Parathyroid adenoma (tissue), 2 donors: ENCODE data around the gene C8A.

Source experiments
- H2AFZ ChIP-seq: fragments of 300-600 bp; sonication (generic); one replicate; pipeline ENCODE4 v1.7.0; 2017; ENCODE audit warnings: antibody characterized with exemption, mild to moderate bottlenecking
- H3K27ac ChIP-seq: fragments of 300-600 bp; sonication (generic); one replicate; pipeline ENCODE4 v1.7.0; 2017
- H3K27me3 ChIP-seq: fragments of 300-600 bp; sonication (generic); one replicate; pipeline ENCODE4 v1.7.0; 2017; ENCODE audit warnings: low read length; ENCODE audit not compliant: control insufficient read depth, insufficient read depth
- H3K36me3 ChIP-seq: fragments of 300-600 bp; sonication (generic); one replicate; pipeline ENCODE4 v1.7.0; 2017; ENCODE audit warnings: low read length; ENCODE audit not compliant: control insufficient read depth, insufficient read depth
- H3K4me1 ChIP-seq: fragments of 300-600 bp; sonication (generic); one replicate; pipeline ENCODE4 v1.7.0; 2017; ENCODE audit warnings: control low read depth
- H3K4me2 ChIP-seq: fragments of 300-600 bp; sonication (generic); one replicate; pipeline ENCODE4 v1.7.0; 2017; ENCODE audit warnings: low read length
- H3K4me3 ChIP-seq: fragments of 300-600 bp; sonication (generic); one replicate; pipeline ENCODE4 v1.7.0; 2017; ENCODE audit warnings: low read depth, low read length
- H3K79me2 ChIP-seq: fragments of 300-600 bp; sonication (generic); one replicate; pipeline ENCODE4 v1.7.0; 2017; ENCODE audit warnings: control low read depth
- H3K9ac ChIP-seq: fragments of 300-600 bp; sonication (generic); one replicate; pipeline ENCODE4 v1.7.0; 2017; ENCODE audit warnings: mild to moderate bottlenecking
- H3K9me3 ChIP-seq: fragments of 300-600 bp; sonication (generic); one replicate; pipeline ENCODE4 v1.7.0; 2017; ENCODE audit warnings: low read length; ENCODE audit not compliant: control insufficient read depth
- TF ChIP-seq, protein P1 (sequence below): fragments of 300-600 bp; sonication (generic); IDR thresholded peaks from one replicate; pipeline ENCODE4 v1.7.0; 2017; ENCODE audit warnings: antibody characterized with exemption, mild to moderate bottlenecking
- donor health status: primary hyperparathyroidism.

The C8A gene

DNA sequence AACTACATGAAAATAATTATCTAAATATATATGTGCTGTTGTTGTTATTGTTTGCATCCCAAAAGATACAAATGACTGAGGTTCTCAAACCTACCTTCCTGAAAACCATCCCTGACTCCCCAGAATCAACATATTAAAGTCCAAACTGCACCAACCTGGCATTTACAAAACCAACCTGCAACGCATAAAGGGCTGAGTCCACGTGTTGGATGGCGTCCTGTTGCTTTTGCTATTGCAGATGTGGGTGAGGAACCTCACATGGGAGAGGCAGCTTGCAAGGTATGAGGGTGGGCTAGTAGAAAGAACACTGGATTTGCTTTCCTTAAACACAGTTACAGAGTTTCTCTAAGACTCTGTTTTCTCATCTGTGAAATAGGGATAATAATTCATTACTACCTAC is 112.8 kb downstream of the C8A start:
- Histone ChIP-seq H3K27ac (no peak overlapping the region), H3K9me3 (no peaks in the 10 kb centered on the region), H3K4me3 (no peak overlapping the region), H3K79me2 (no peaks in the 10 kb centered on the region), H2AFZ (no peak overlapping the region), H3K36me3 (no peaks in the 10 kb centered on the region), H3K27me3 (no peaks in the 10 kb centered on the region), H3K4me1 (no peaks in the 10 kb centered on the region), H3K9ac (no peak overlapping the region), H3K4me2 (no peak overlapping the region)
- TF ChIP-seq, protein P1, sequence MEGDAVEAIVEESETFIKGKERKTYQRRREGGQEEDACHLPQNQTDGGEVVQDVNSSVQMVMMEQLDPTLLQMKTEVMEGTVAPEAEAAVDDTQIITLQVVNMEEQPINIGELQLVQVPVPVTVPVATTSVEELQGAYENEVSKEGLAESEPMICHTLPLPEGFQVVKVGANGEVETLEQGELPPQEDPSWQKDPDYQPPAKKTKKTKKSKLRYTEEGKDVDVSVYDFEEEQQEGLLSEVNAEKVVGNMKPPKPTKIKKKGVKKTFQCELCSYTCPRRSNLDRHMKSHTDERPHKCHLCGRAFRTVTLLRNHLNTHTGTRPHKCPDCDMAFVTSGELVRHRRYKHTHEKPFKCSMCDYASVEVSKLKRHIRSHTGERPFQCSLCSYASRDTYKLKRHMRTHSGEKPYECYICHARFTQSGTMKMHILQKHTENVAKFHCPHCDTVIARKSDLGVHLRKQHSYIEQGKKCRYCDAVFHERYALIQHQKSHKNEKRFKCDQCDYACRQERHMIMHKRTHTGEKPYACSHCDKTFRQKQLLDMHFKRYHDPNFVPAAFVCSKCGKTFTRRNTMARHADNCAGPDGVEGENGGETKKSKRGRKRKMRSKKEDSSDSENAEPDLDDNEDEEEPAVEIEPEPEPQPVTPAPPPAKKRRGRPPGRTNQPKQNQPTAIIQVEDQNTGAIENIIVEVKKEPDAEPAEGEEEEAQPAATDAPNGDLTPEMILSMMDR, result no peak
